Keratinocyte (primary cell): ENCODE results near the gene RARRES1.

ENCODE experiments used
- CTCF ChIP-seq, 3 experiments: IDR thresholded peaks in 1 of 3; conservative IDR thresholded peaks in 1 of 3; optimal IDR thresholded peaks in 1 of 3; 2 replicates in 2 of 3; 3 replicates in 1 of 3; pipeline versions ENCODE3 to v1.5.1; 2011; ENCODE audit warnings: low read length in 3 of 3, mild to moderate bottlenecking in 3 of 3, moderate library complexity in 2 of 3, control low read depth in 1 of 3, inconsistent platforms in 1 of 3; ENCODE audit not compliant: insufficient read depth in 2 of 3; ENCODE audit errors: extremely low read depth in 1 of 3
- EZH2 ChIP-seq: IDR thresholded peaks from one replicate; pipeline ENCODE4 v1.6.1; 2012; ENCODE audit warnings: inconsistent platforms, mild to moderate bottlenecking, low read length, moderate library complexity

DNA sequence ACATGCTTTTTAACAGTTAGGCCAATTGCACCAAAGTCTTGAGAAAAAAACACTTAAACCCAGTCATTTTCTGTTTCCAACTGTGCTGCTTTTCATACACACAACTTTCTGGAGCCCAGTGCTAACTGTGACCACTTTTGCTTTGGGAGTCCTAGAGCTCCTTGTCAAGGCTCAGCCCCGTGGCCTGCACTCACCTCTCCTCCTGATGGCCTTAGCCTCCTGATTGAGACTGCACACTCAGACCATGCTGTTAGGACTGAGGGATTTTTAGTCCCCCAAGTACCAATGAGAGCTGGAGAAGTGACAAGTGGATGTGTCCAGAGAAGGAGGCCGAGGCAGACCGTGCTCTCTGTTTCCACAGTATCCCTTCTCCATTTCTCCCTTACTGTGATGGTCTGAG, 15.2 kb upstream of the RARRES1 start:
- no peak for TF ChIP-seq CTCF (optimal IDR thresholded peaks at IDR 0.05 in 1 of 3, IDR thresholded peaks at IDR 0.05 in 1 of 3, conservative IDR thresholded peaks at IDR 0.05 in 1 of 3; ENCODE audit: extremely low read depth in 1 of 3, insufficient read depth in 2 of 3, low read length in 3 of 3)
- no peak for TF ChIP-seq EZH2
